HG03064 (cell line): Measurements from ENCODE around the gene ENOX2.

Source experiments
- ATAC-seq: cut with Tn5 transposase; IDR thresholded peaks from one replicate; pipeline ENCODE4 v1.9.1; 2021; ENCODE audit warnings: low read depth; ENCODE audit not compliant: unreplicated experiment

The ENOX2 gene

GRCh38 chrX:130652824-130653578, 250.0 kb downstream of the ENOX2 start:
- ATAC-seq, result no peak

GRCh38 chrX:130649738-130650137, 253.3 kb downstream of the ENOX2 start:
- ATAC-seq, result no peak

GRCh38 chrX:130647468-130647867, 255.5 kb downstream of the ENOX2 start:
- ATAC-seq, result no peak

GRCh38 chrX:130645955-130646583, 256.9 kb downstream of the ENOX2 start:
- ATAC-seq, result no peak

- no peak for ATAC-seq
Observed at GRCh38 chrX:130637591-130637990, 265.4 kb downstream of the ENOX2 start.

GRCh38 chrX:130636277-130636676, 266.7 kb downstream of the ENOX2 start:
- ATAC-seq, result no peak

GRCh38 chrX:130631011-130631410, 272.0 kb downstream of the ENOX2 start:
- ATAC-seq, result no peak

- ATAC-seq, result no peak
Observed at GRCh38 chrX:130628516-130628915, 274.5 kb downstream of the ENOX2 start.

- no peak for ATAC-seq
Observed at GRCh38 chrX:130626521-130626920, 276.5 kb downstream of the ENOX2 start.

GRCh38 chrX:130625386-130625785, 277.6 kb downstream of the ENOX2 start:
- no peak for ATAC-seq

GRCh38 chrX:130623518-130623917, 279.5 kb downstream of the ENOX2 start:
- ATAC-seq, result no peak

- ATAC-seq, result no peak
Observed at GRCh38 chrX:130615941-130616340, 287.1 kb downstream of the ENOX2 start.

GRCh38 chrX:130607431-130607830, 295.6 kb downstream of the ENOX2 start:
- ATAC-seq, result no peak

GRCh38 chrX:130606425-130606824, 296.6 kb downstream of the ENOX2 start:
- no peak for ATAC-seq

GRCh38 chrX:130604882-130605281, 298.1 kb downstream of the ENOX2 start:
- no peak for ATAC-seq

GRCh38 chrX:130594453-130594916, 308.5 kb downstream of the ENOX2 start:
- no peak for ATAC-seq

- ATAC-seq, result no peak
Observed at GRCh38 chrX:130593911-130594310, 309.1 kb downstream of the ENOX2 start.

- ATAC-seq, result no peak
Observed at GRCh38 chrX:130592204-130592603, 310.8 kb downstream of the ENOX2 start.

- ATAC-seq, result no peak
Observed at GRCh38 chrX:130578906-130579305, 324.1 kb downstream of the ENOX2 start.

- ATAC-seq, result no peak
Observed at GRCh38 chrX:130577431-130577830, 325.6 kb downstream of the ENOX2 start.

- ATAC-seq, result no peak
Observed at GRCh38 chrX:130575831-130576389, 327.1 kb downstream of the ENOX2 start.
